DMS153 treated with DMSO at 0.1 percent for 48 hours (cell line): Measurements from ENCODE around the gene CSTPP1.
"Not testable (repeated sequence)": the region's sequence is repeated elsewhere in the genome, so short reads cannot be mapped to it uniquely, and the experiment has no call there.

Source experiments
- DNase-seq: peaks from one replicate; lab custom pipeline; 2025; ENCODE audit not compliant: unreplicated experiment; lab: John Stamatoyannopoulos, UW

The CSTPP1 gene

DNA sequence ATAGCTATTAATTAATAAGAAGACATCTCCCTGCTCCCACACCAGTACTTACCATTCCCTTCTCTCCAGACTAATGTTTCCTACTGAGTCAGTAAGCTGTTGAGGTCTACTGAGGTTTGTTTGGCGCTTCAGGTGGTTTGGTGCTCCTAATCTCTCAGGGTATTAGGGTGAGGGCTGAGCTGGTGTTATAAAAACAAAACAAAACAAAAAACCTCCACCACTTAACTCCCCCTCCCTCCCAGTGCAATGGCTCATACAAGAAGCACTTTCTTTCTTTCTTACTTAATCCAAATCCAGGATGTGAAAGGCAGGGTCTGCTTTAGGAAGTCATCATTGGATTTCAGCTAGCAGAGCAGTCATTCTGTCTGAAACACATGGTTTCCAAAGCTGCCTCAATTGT is 15.3 kb downstream of the CSTPP1 start:
- no peak for DNase-seq

- no peak for DNase-seq
Measured at GRCh38 chr11:46952553-46952952, 16.0 kb downstream of the CSTPP1 start.

- no peak for DNase-seq
Measured at GRCh38 chr11:46953093-46953492, 16.5 kb downstream of the CSTPP1 start.

DNA sequence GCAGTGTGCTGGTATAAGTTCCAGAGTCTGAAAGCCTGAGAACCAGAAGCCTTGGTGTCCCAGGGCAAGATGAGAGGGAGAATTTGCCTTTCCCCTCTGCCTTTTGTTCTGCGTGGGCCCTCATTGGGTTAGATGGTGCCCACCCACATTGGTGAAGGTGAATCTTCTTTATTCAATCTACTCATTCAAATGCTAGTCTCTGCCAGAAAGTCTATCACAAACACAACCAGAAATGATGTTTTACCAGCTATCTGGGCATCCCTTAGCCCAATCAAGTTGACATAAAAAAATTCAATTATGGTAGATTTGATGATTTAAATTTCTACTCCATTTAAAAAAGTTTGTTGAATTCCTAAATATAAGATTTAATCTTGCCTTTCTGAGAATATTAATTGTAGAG is 22.2 kb downstream of the CSTPP1 start:
- no peak for DNase-seq

GRCh38 chr11:46961041-46961440 is 24.5 kb downstream of the CSTPP1 start:
- no peak for DNase-seq

DNA sequence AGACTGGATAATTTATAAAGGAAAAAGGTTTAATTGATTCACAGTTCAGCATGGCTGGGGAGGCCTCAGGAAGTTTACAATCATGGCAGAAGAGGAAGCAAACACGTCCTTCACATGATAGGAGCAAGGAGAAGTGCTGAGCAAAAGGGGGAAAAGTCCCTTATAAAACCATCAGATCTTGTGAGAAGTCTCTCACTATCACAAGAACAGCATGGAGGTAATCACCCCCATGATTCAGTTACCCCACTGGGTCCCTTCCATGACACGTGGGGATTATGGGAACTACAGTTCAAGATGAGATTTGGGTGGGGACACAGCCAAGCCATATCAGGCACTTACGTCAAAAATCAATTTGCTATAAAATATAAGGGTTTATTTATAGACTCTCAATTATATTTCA is 25.3 kb downstream of the CSTPP1 start:
- not testable (repeated sequence) for DNase-seq

- no peak for DNase-seq
Measured at GRCh38 chr11:46963844-46964243, 27.3 kb downstream of the CSTPP1 start.

DNA sequence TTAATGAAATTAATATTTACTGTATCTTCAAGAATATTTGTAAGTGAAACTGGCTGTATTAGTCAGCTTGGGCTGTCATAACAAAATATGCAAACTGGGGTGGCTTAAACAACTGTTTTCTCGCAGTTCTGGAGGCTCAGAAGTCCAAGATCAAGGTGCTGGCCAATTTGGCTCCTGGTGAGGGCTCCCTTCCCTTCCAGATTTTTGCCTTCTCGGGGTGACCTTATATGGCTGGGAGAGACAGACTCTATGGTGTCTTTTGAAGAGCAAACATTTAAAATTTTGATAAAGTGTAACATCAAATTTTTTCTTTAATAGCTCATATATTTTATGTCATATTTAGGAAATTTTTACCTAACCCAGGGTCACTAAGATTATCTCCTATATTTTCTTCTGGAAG is 30.2 kb downstream of the CSTPP1 start:
- DNase-seq = no peak

DNA sequence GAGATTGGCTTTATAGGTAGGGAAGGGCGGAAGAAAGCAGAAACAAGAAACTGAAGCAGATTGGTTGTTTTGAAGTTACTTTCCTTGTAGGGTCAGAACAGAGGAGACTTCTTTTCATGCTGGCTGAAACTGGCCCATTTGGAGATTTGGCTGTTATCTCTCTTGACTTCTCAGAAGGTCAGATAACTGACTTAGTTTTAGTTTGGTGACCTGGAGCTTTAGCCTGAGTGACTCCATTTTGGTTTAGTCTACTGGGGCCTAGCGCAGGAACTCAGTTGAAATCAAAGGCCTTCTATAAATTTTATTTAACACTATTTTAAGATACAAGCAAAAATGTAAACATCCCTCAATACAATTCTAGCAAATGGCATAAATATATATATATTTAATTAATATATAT is 31.4 kb downstream of the CSTPP1 start:
- no peak for DNase-seq

GRCh38 chr11:46969379-46969778 is 32.8 kb downstream of the CSTPP1 start:
- no peak for DNase-seq

- DNase-seq = no peak
Measured at GRCh38 chr11:46970913-46971625, 34.5 kb downstream of the CSTPP1 start.

DNA sequence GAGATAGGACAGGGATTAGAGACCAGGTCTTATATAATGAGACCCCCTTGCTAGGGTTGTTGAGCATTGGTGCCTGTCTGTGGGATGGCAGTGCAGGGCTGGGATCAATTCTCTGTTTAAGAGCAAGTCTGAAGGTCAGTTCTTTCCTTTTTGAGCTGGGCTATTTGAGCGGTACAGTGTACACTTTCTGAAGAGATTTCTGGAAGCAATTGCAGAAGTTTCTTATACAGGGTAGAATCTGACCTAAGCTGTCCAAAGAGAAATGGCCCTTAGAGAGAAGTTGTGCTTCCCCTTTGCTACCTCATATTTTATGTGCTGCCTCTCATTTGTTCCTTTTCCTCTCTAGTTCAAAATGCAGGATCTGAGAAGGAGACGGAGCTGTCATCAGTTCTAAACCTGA is 35.8 kb downstream of the CSTPP1 start:
- DNase-seq = no peak

GRCh38 chr11:46972821-46973220 is 36.3 kb downstream of the CSTPP1 start:
- no peak for DNase-seq

GRCh38 chr11:46976182-46976854 is 39.8 kb downstream of the CSTPP1 start:
- no peak for DNase-seq

GRCh38 chr11:46977038-46977813 is 40.7 kb downstream of the CSTPP1 start:
- peak; percentile 40 for DNase-seq

GRCh38 chr11:46978005-46978491 is 41.5 kb downstream of the CSTPP1 start:
- peak; percentile 69 for DNase-seq

DNA sequence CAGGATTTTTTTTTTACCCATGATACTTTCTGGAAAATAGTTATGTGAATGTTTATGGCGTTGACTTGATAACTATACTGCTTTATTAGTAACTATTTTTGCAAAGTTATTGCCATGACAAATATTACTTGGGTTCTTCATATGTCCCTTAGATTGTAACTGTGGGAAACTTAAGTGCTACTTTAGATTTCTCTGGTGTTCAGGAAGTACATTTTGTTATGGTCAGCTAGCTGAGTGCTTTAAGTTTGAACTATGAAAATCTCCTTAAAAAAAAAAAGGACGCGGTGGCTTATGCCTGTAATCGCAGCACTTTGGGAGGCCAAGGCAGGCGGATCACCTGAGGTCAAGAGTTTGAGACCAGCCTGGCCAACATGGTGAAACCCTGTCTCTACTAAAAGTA is 42.8 kb downstream of the CSTPP1 start:
- DNase-seq = no peak

- DNase-seq = no peak
Measured at GRCh38 chr11:46981436-46981835, 44.9 kb downstream of the CSTPP1 start.

DNA sequence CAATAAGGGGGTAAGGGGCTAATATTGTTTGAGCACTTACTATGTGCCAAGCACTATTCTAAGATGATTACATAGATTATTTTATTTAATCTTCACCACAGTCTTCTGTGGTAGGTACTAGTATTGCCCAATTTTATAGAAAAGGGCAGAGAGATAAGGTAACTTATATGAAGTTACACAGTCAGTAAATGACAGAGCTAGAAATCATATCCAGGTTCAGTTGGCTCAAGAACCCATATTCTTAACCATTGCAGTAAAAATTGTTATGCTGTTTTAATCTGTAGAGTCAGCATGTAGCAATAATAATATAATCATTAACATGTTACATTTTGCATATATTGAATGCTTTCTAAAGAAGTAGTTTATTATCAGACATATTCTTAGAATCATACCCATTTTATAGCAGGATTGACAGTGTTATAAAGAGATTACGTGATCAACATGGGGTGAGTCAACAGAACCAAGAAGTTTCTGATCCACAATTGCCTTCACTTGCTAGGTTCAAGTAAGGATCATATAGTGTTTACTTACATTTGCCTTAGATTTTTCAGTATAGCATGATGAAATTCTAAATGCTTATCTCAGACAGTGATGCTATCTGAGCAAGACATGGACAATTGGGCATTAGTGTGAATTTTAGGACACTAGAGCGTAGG is 46.4 kb downstream of the CSTPP1 start:
- DNase-seq = no peak

GRCh38 chr11:46983598-46983997 is 47.0 kb downstream of the CSTPP1 start:
- no peak for DNase-seq

GRCh38 chr11:46984548-46984947 is 48.0 kb downstream of the CSTPP1 start:
- DNase-seq = no peak
